ENCODE measurements around the gene SELENOK.

- no peak for TF ChIP-seq CTCF (IDR thresholded peaks at IDR 0.05; ENCODE audit: poor library complexity, severe bottlenecking)
- TF ChIP-seq EZH2 (IDR thresholded peaks at IDR 0.05; ENCODE audit: borderline replicate concordance, insufficient read depth, low read length, poor library complexity, severe bottlenecking), result no peak
- no peak for TF ChIP-seq POLR2AphosphoS5 (IDR thresholded peaks at IDR 0.05)
- TF ChIP-seq EP300 (conservative IDR thresholded peaks at IDR 0.05; ENCODE audit: poor library complexity, severe bottlenecking), result no peak
- TF ChIP-seq REST (IDR thresholded peaks at IDR 0.05; ENCODE audit: borderline replicate concordance), result no peak
- no peak for TF ChIP-seq SMC3 (conservative IDR thresholded peaks at IDR 0.05; ENCODE audit: poor library complexity)
Observed at GRCh38 chr3:53845881-53846133, 45.9 kb downstream of the SELENOK start.
